OCI-LY7 (cell line): ENCODE results near the gene TSR1.

ENCODE experiments used
- EZH2phosphoT487 ChIP-seq: fragments of 200-600 bp; sonication (generic); IDR thresholded peaks from 2 replicates; pipeline ENCODE4 v1.6.1; 2018; ENCODE audit warnings: low read depth, borderline replicate concordance, mild to moderate bottlenecking, mixed run types, antibody characterized with exemption, low read length, moderate library complexity, mixed read lengths
- TF ChIP-seq, protein P1 (sequence below): fragments of 200-600 bp; sonication (generic); conservative IDR thresholded peaks from 2 replicates; pipeline ENCODE4 v1.5.1; 2014; ENCODE audit warnings: mild to moderate bottlenecking, antibody characterized with exemption, low read length, moderate library complexity, mixed read lengths

DNA sequence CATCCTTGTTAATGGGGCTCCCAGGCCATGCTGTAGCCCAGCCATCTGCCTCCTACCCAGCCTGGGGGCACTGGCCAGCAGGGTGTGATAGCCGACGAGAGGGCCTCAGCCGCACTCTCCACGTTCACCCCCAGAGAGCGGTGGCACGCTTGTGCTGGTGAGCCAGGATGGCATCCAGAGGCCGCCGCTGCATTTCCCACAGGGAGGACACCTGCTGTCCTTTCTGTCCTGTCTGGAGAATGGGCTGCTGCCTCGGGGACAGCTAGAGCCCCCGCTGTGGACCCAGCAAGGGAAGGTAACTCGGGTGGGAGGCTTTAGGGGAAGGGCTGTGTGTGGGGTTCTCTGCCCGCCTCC, 28.5 kb upstream of the TSR1 start:
- TF ChIP-seq, protein P1, sequence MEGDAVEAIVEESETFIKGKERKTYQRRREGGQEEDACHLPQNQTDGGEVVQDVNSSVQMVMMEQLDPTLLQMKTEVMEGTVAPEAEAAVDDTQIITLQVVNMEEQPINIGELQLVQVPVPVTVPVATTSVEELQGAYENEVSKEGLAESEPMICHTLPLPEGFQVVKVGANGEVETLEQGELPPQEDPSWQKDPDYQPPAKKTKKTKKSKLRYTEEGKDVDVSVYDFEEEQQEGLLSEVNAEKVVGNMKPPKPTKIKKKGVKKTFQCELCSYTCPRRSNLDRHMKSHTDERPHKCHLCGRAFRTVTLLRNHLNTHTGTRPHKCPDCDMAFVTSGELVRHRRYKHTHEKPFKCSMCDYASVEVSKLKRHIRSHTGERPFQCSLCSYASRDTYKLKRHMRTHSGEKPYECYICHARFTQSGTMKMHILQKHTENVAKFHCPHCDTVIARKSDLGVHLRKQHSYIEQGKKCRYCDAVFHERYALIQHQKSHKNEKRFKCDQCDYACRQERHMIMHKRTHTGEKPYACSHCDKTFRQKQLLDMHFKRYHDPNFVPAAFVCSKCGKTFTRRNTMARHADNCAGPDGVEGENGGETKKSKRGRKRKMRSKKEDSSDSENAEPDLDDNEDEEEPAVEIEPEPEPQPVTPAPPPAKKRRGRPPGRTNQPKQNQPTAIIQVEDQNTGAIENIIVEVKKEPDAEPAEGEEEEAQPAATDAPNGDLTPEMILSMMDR = no peak
- no peak for TF ChIP-seq EZH2phosphoT487
